Nephron (organoid): ENCODE data around the gene EPB41L4B.
"Not testable (repeated sequence)": the region's sequence is repeated elsewhere in the genome, so short reads cannot be mapped to it uniquely, and the experiment has no call there.

Source experiments
- H3K27ac Mint-ChIP-seq, 3 experiments: 2 replicates each; pipeline ENCODE4 v1.8.0; 2020; ENCODE audit warnings: mixed read lengths in 3 of 3, mild to moderate bottlenecking in 2 of 3, moderate library complexity in 1 of 3
- H3K27me3 Mint-ChIP-seq: 2 replicates; pipeline ENCODE4 v1.8.0; 2021; ENCODE audit warnings: low read depth, mild to moderate bottlenecking, moderate library complexity, mixed read lengths
- H3K36me3 Mint-ChIP-seq: 2 replicates; pipeline ENCODE4 v1.8.0; 2020; ENCODE audit warnings: low read depth, mixed read lengths
- H3K4me1 Mint-ChIP-seq: 2 replicates; pipeline ENCODE4 v1.8.0; 2020; ENCODE audit warnings: mixed read lengths
- H3K4me3 Mint-ChIP-seq, 3 experiments: 2 replicates each; pipeline ENCODE4 v1.8.0; 2020; ENCODE audit warnings: mild to moderate bottlenecking in 3 of 3, mixed read lengths in 3 of 3, moderate library complexity in 2 of 3
- H3K9me3 Mint-ChIP-seq: 2 replicates; pipeline ENCODE4 v1.8.0; 2020; ENCODE audit warnings: mixed read lengths
- CTCF ChIP-seq, 3 experiments: fragments of 200-600 bp; sonication (generic); IDR thresholded peaks; one replicate each; pipeline ENCODE4 v1.5.0; 2021; ENCODE audit warnings: antibody characterized with exemption in 3 of 3; ENCODE audit not compliant: unreplicated experiment in 3 of 3

Gene EPB41L4B

GRCh38 chr9:109139851-109140250, 181.0 kb downstream of the EPB41L4B start:
- Mint-ChIP-seq H3K27me3 (no peaks in the 10 kb centered on the region), H3K27ac (no peak overlapping the region), H3K4me3 (no peak overlapping the region), H3K4me1 (no peaks in the 10 kb centered on the region), H3K36me3 (no peaks in the 10 kb centered on the region), H3K9me3 (no peaks in the 10 kb centered on the region)
- no peak for TF ChIP-seq CTCF (IDR thresholded peaks at IDR 0.05; ENCODE audit: unreplicated experiment in 3 of 3)

- Mint-ChIP-seq H3K4me3 (no peak overlapping the region), H3K4me1 (peaks cover 3% of the 10 kb centered on the region), H3K27ac (no peak overlapping the region), H3K36me3 (no peaks in the 10 kb centered on the region), H3K27me3 (no peaks in the 10 kb centered on the region), H3K9me3 (no peaks in the 10 kb centered on the region)
- no peak for TF ChIP-seq CTCF (IDR thresholded peaks at IDR 0.05; ENCODE audit: unreplicated experiment in 3 of 3)
Measured at GRCh38 chr9:109138421-109138820, 182.4 kb downstream of the EPB41L4B start.

GRCh38 chr9:109134167-109134578, 186.7 kb downstream of the EPB41L4B start:
- Mint-ChIP-seq H3K36me3 (no peaks in the 10 kb centered on the region), H3K27ac (no peak overlapping the region), H3K27me3 (no peaks in the 10 kb centered on the region)

GRCh38 chr9:109133533-109133932, 187.3 kb downstream of the EPB41L4B start:
- H3K4me3 Mint-ChIP-seq = no peak overlapping the region
- H3K27ac Mint-ChIP-seq = no peak overlapping the region
- peaks cover 3% of the 10 kb centered on the region for H3K4me1 Mint-ChIP-seq
- H3K9me3 Mint-ChIP-seq = no peaks in the 10 kb centered on the region
- no peaks in the 10 kb centered on the region for H3K36me3 Mint-ChIP-seq
- no peak for TF ChIP-seq CTCF (IDR thresholded peaks at IDR 0.05; ENCODE audit: unreplicated experiment in 3 of 3)
- no peaks in the 10 kb centered on the region for H3K27me3 Mint-ChIP-seq

More at GRCh38 chr9:109134167-109134578, 186.7 kb downstream of the EPB41L4B start:
- no peak for TF ChIP-seq CTCF (IDR thresholded peaks at IDR 0.05; ENCODE audit: unreplicated experiment in 3 of 3)
- Mint-ChIP-seq H3K4me1 (peaks cover 3% of the 10 kb centered on the region), H3K4me3 (no peak overlapping the region), H3K9me3 (no peaks in the 10 kb centered on the region)

GRCh38 chr9:109132567-109133021, 188.3 kb downstream of the EPB41L4B start:
- Mint-ChIP-seq H3K4me1 (peaks cover 3% of the 10 kb centered on the region), H3K27ac (no peak overlapping the region), H3K27me3 (no peaks in the 10 kb centered on the region), H3K9me3 (no peaks in the 10 kb centered on the region), H3K36me3 (no peaks in the 10 kb centered on the region), H3K4me3 (no peak overlapping the region)
- TF ChIP-seq CTCF (IDR thresholded peaks at IDR 0.05; ENCODE audit: unreplicated experiment in 3 of 3) = no peak

GRCh38 chr9:109129470-109130197, 191.2 kb downstream of the EPB41L4B start:
- Mint-ChIP-seq H3K27me3 (no peaks in the 10 kb centered on the region), H3K4me3 (no peak overlapping the region), H3K27ac (no peak overlapping the region), H3K9me3 (no peaks in the 10 kb centered on the region), H3K36me3 (no peaks in the 10 kb centered on the region), H3K4me1 (peaks cover 3% of the 10 kb centered on the region)
- no peak for TF ChIP-seq CTCF (IDR thresholded peaks at IDR 0.05; ENCODE audit: unreplicated experiment in 3 of 3)

- H3K9me3 Mint-ChIP-seq, H3K36me3 Mint-ChIP-seq, H3K4me3 Mint-ChIP-seq, H3K4me1 Mint-ChIP-seq, H3K27me3 Mint-ChIP-seq, H3K27ac Mint-ChIP-seq: not testable (repeated sequence)
Measured at GRCh38 chr9:109126671-109127070, 194.2 kb downstream of the EPB41L4B start.
